WTC11 (cell line): Measurements from ENCODE around the gene ELOF1. TPM values are rescaled to one million over a fixed set of nuclear protein-coding genes. Genes with fewer than 3 reads are reported as not detected.

Experiments
- ATAC-seq: fragments of 200-7000 bp; cut with Tn5 transposase; 2 replicates; pipeline ENCODE4 v1.10.0; 2021; ENCODE audit warnings: mild to moderate bottlenecking, moderate library complexity
- CTCF ChIA-PET: fragments of 300-600 bp; sonication (Branson Sonifier 250); formaldehyde crosslinking; loops from one replicate; lab custom pipeline; 2021; ENCODE audit warnings: antibody characterized with exemption; lab: Charles Lee
- POLR2A ChIA-PET: fragments of 350-600 bp; sonication (Branson Sonifier 250); formaldehyde crosslinking; loops from one replicate; lab custom pipeline; 2021; ENCODE audit warnings: antibody characterized with exemption; lab: Charles Lee
- DNase-seq: peaks from one replicate; pipeline ENCODE4 v3.0.0; 2021; ENCODE audit warnings: low spot score
- H3K27ac Mint-ChIP-seq: 2 replicates; pipeline ENCODE4 v1.8.0; 2021; ENCODE audit warnings: mixed read lengths
- H3K27me3 Mint-ChIP-seq: 2 replicates; pipeline ENCODE4 v1.8.0; 2021; ENCODE audit warnings: low read depth, mild to moderate bottlenecking, moderate library complexity, mixed read lengths
- H3K36me3 Mint-ChIP-seq: 2 replicates; pipeline ENCODE4 v1.8.0; 2021; ENCODE audit warnings: mixed read lengths
- H3K4me1 Mint-ChIP-seq: 2 replicates; pipeline ENCODE4 v1.8.0; 2022; ENCODE audit warnings: mixed read lengths
- H3K4me3 Mint-ChIP-seq: 2 replicates; pipeline ENCODE4 v1.8.0; 2021; ENCODE audit warnings: mild to moderate bottlenecking, moderate library complexity, mixed read lengths
- H3K9me3 Mint-ChIP-seq: 2 replicates; pipeline ENCODE4 v1.8.0; 2021; ENCODE audit warnings: mixed read lengths
- AFF4 ChIP-seq: sonication (generic); formaldehyde crosslinking; IDR thresholded peaks from 2 replicates; pipeline ENCODE4 v1.8.1; 2023; ENCODE audit warnings: mild to moderate bottlenecking, missing genetic modification reagents, borderline replicate concordance
- ATF1 ChIP-seq: sonication (generic); formaldehyde crosslinking; IDR thresholded peaks from 2 replicates; pipeline ENCODE4 v1.8.1; 2023; ENCODE audit warnings: mild to moderate bottlenecking, moderate library complexity, missing genetic modification reagents
- CREM ChIP-seq: sonication (generic); formaldehyde crosslinking; IDR thresholded peaks from 2 replicates; pipeline ENCODE4 v1.8.1; 2022; ENCODE audit warnings: mild to moderate bottlenecking, missing genetic modification reagents, moderate library complexity
- ESRRA ChIP-seq: sonication (generic); formaldehyde crosslinking; IDR thresholded peaks from 2 replicates; pipeline ENCODE4 v1.8.1; 2022; ENCODE audit warnings: mild to moderate bottlenecking, missing genetic modification reagents, borderline replicate concordance
- FOXK1 ChIP-seq: sonication (generic); formaldehyde crosslinking; IDR thresholded peaks from 2 replicates; pipeline ENCODE4 v1.8.0; 2022; ENCODE audit warnings: mild to moderate bottlenecking, moderate library complexity, missing genetic modification reagents
- GABPB1 ChIP-seq: sonication (generic); formaldehyde crosslinking; IDR thresholded peaks from 2 replicates; pipeline ENCODE4 v1.8.1; 2023; ENCODE audit warnings: mild to moderate bottlenecking, missing genetic modification reagents
- GTF2I ChIP-seq: fragments of 250-450 bp; sonication (Bioruptor Pico); conservative IDR thresholded peaks from 2 replicates; pipeline ENCODE4 v1.4.0; 2021; ENCODE audit warnings: mild to moderate bottlenecking
- IRF1 ChIP-seq: sonication (generic); formaldehyde crosslinking; IDR thresholded peaks from 2 replicates; pipeline ENCODE4 v1.8.0; 2023; ENCODE audit warnings: missing genetic modification reagents
- IRF2 ChIP-seq: sonication (generic); formaldehyde crosslinking; IDR thresholded peaks from 2 replicates; pipeline ENCODE4 v1.8.0; 2022; ENCODE audit warnings: low read depth, missing genetic modification reagents, borderline replicate concordance
- MAX ChIP-seq: sonication (generic); formaldehyde crosslinking; IDR thresholded peaks from 2 replicates; pipeline ENCODE4 v1.8.0; 2022; ENCODE audit warnings: mild to moderate bottlenecking, missing genetic modification reagents
- NFE2L1 ChIP-seq: sonication (generic); formaldehyde crosslinking; IDR thresholded peaks from 2 replicates; pipeline ENCODE4 v1.8.1; 2023; ENCODE audit warnings: missing genetic modification reagents
- PREB ChIP-seq: sonication (generic); formaldehyde crosslinking; IDR thresholded peaks from 2 replicates; pipeline ENCODE4 v1.8.1; 2022; ENCODE audit warnings: mild to moderate bottlenecking, missing genetic modification reagents, moderate library complexity, borderline replicate concordance
- RELA ChIP-seq: sonication (generic); formaldehyde crosslinking; IDR thresholded peaks from 2 replicates; pipeline ENCODE4 v1.8.1; 2022; ENCODE audit warnings: missing genetic modification reagents, mild to moderate bottlenecking, borderline replicate concordance
- SP1 ChIP-seq: sonication (generic); formaldehyde crosslinking; conservative IDR thresholded peaks from 2 replicates; pipeline ENCODE4 v1.8.1; 2022; ENCODE audit warnings: missing genetic modification reagents
- TCF7 ChIP-seq: sonication (generic); formaldehyde crosslinking; IDR thresholded peaks from 2 replicates; pipeline ENCODE4 v1.8.0; 2022; ENCODE audit warnings: mild to moderate bottlenecking, low read depth, missing genetic modification reagents, moderate library complexity
- TP53 ChIP-seq: sonication (generic); formaldehyde crosslinking; IDR thresholded peaks from 2 replicates; pipeline ENCODE4 v1.8.1; 2023; ENCODE audit warnings: mild to moderate bottlenecking, missing genetic modification reagents
- USF2 ChIP-seq: sonication (generic); formaldehyde crosslinking; IDR thresholded peaks from 2 replicates; pipeline ENCODE4 v1.8.1; 2023; ENCODE audit warnings: mild to moderate bottlenecking, missing genetic modification reagents, moderate library complexity
- ZBTB21 ChIP-seq: sonication (generic); formaldehyde crosslinking; IDR thresholded peaks from 2 replicates; pipeline ENCODE4 v1.8.1; 2023; ENCODE audit warnings: mild to moderate bottlenecking, missing genetic modification reagents, borderline replicate concordance
- ZMAT4 ChIP-seq: fragments of 250-450 bp; sonication (Bioruptor Pico); IDR thresholded peaks from 2 replicates; pipeline ENCODE4 v1.9.0; 2021; ENCODE audit warnings: mild to moderate bottlenecking
- ZNF219 ChIP-seq: sonication (generic); formaldehyde crosslinking; IDR thresholded peaks from 2 replicates; pipeline ENCODE4 v1.8.0; 2023; ENCODE audit warnings: missing genetic modification reagents, mild to moderate bottlenecking, borderline replicate concordance
- ZNF263 ChIP-seq: sonication (generic); formaldehyde crosslinking; IDR thresholded peaks from 2 replicates; pipeline ENCODE4 v1.8.1; 2022; ENCODE audit warnings: low read depth, mild to moderate bottlenecking, moderate library complexity, missing genetic modification reagents
- total RNA-seq: library from RNA; stranded (reverse); gene quantifications from 3 replicates; pipeline ENCODE4 v1.2.3, GENCODE V29; 2021

Gene ELOF1
- total RNA-seq, 1 experiment from 2014 or later, result 86.0 TPM

- no peak for TF ChIP-seq AFF4 (CRISPR knock-in tag)
- no peak for TF ChIP-seq GTF2I (CRISPR knock-in tag)
- no peak for TF ChIP-seq ZBTB21 (CRISPR knock-in tag)
These were observed 8.8 kb downstream of the ELOF1 start (continued) for GRCh38 chr19:11550265-11550664.

- POLR2A ChIA-PET, result no interaction called here
- Mint-ChIP-seq H3K36me3 (peaks cover 9% of the 10 kb centered on the region), H3K27me3 (no peaks in the 10 kb centered on the region)
- CTCF ChIA-PET, result interaction anchor here (1.3 kb wide), 1 partner anchor 13 kb away, joined by 3 read pairs; no protein-coding TSS in a partner anchor
- TF ChIP-seq GABPB1 (CRISPR knock-in tag) (no peak), IRF1 (no peak), RELA (CRISPR knock-in tag) (no peak), ZMAT4 (CRISPR knock-in tag) (no peak), USF2 (no peak), SP1 (CRISPR knock-in tag) (no peak), CREM (no peak), FOXK1 (CRISPR knock-in tag) (no peak), ZBTB21 (CRISPR knock-in tag) (no peak)
- TF ChIP-seq, all 79 proteins: peak for 0
- Mint-ChIP-seq H3K4me3 (no peak overlapping the region), H3K4me1 (no peaks in the 10 kb centered on the region), H3K9me3 (no peaks in the 10 kb centered on the region), H3K27ac (no peak overlapping the region)
- ATAC-seq (peak; percentile 10; the same call in 1 of the 2 replicates), DNase-seq (no peak)
These were observed 9.6 kb downstream of the ELOF1 start for GRCh38 chr19:11549386-11549953.

- ChIA-PET CTCF (interaction anchor here (2.1 kb wide), 1 partner anchor 9 kb away, joined by 8 read pairs; the partner anchor contains the start of gene CNN1), POLR2A (no interaction called here)
- no peak overlapping the region for H3K4me3 Mint-ChIP-seq
- DNase-seq, result no peak
- H3K9me3 Mint-ChIP-seq, result no peaks in the 10 kb centered on the region
- H3K27me3 Mint-ChIP-seq, result no peaks in the 10 kb centered on the region
- H3K27ac Mint-ChIP-seq, result no peak overlapping the region
- peaks cover 4% of the 10 kb centered on the region; the same call in 1 of the 2 replicates for H3K36me3 Mint-ChIP-seq
- TF ChIP-seq GABPB1 (CRISPR knock-in tag) (peak; percentile 68), IRF1 (no peak)
- no peaks in the 10 kb centered on the region for H3K4me1 Mint-ChIP-seq
- ATAC-seq, result no peak
These were observed 10.9 kb downstream of the ELOF1 start for GRCh38 chr19:11547929-11548700.

- peaks cover 17% of the 10 kb centered on the region for H3K4me1 Mint-ChIP-seq
- ChIA-PET POLR2A (no interaction called here), CTCF (interaction anchor here (1.0 kb wide), 1 partner anchor 11 kb away, joined by 3 read pairs; no protein-coding TSS in a partner anchor)
- no peaks in the 10 kb centered on the region for H3K36me3 Mint-ChIP-seq
- H3K4me3 Mint-ChIP-seq, result no peak overlapping the region
- no peak overlapping the region for H3K27ac Mint-ChIP-seq
- ATAC-seq, result no peak
- H3K27me3 Mint-ChIP-seq, result peaks cover 2% of the 10 kb centered on the region; the same call in 1 of the 2 replicates
- no peak for TF ChIP-seq ZNF219 (CRISPR knock-in tag)
- no peak for TF ChIP-seq ESRRA
- TF ChIP-seq NFE2L1 (CRISPR knock-in tag), result no peak
- no peak for TF ChIP-seq FOXK1 (CRISPR knock-in tag)
- TF ChIP-seq TP53, result no peak
- TF ChIP-seq MAX (CRISPR knock-in tag), result no peak
- no peak for TF ChIP-seq ATF1
- TF ChIP-seq ZNF263 (CRISPR knock-in tag), result no peak
- no peak for TF ChIP-seq PREB (CRISPR knock-in tag)
- no peak for TF ChIP-seq IRF2
- TF ChIP-seq TCF7 (CRISPR knock-in tag), result no peak
- H3K9me3 Mint-ChIP-seq, result no peaks in the 10 kb centered on the region
- DNase-seq, result no peak
These were observed 17.8 kb downstream of the ELOF1 start for GRCh38 chr19:11541238-11541637.
